ENCODE measurements around the gene DZIP1L.
"Not testable (repeated sequence)": the region's sequence is repeated elsewhere in the genome, so short reads cannot be mapped to it uniquely, and the experiment has no call there.

Gene DZIP1L, protein sequence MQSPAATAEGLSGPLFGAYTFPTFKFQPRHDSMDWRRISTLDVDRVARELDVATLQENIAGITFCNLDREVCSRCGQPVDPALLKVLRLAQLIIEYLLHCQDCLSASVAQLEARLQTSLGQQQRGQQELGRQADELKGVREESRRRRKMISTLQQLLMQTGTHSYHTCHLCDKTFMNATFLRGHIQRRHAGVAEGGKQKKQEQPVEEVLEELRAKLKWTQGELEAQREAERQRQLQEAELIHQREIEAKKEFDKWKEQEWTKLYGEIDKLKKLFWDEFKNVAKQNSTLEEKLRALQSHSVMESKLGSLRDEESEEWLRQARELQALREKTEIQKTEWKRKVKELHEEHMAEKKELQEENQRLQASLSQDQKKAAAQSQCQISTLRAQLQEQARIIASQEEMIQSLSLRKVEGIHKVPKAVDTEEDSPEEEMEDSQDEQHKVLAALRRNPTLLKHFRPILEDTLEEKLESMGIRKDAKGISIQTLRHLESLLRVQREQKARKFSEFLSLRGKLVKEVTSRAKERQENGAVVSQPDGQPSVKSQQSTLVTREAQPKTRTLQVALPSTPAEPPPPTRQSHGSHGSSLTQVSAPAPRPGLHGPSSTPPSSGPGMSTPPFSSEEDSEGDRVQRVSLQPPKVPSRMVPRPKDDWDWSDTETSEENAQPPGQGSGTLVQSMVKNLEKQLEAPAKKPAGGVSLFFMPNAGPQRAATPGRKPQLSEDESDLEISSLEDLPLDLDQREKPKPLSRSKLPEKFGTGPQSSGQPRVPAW

DNA sequence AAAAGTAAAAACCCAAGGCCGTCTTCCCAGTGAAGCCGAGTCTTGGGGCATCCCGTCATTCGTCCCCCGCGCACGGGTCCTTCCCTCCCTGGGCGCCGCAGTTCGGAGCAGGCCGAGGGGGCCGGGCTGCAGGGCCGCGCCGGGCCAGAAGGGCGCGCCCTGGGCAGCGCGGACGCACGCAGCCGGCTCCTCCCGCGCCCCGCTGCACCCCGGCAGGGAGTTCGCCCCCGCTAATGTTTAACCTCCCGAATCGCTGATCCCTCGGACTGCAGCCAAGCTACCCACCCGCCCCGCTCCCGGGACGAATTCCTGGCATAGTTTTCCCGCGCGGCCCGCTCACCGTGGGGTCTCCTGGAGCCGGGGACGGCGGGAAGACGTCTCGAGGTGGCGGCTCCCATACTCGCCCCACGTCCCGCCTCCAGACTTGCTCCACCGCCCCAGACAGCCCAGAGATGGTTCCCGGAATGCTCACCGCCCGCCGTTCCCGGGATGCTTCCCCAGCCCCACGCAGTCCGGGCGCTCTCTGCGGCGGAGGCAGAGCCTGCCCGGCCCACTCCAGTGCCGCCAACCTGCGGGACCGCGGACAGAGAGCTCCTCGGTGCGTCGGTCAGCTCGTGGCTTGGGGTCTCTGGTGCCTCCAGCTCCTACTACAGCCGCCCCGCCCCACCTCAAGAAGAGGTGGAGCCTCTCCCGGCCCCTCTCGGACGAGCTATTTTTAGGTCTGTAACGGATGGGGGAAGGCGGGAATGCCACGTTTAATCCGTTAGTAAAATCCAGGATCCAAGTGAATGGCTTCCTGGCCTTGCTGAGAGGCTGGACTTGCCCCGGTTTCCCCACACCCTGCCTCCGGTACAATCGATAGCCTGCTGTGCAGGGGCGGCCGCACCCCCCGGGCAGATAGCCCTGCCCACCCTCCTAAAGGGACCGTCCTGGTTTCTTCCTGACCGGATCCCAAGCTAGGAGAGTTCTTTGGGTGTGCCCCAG is at the start of gene DZIP1L:
TSS of gene DZIP1L (minus strand) at position 621 of the 984 bp plus-strand sequence. CDS start 11,637 bp downstream, outside the sequence.
- no peak for DNase-seq (ENCODE audit: low read depth)

DNA sequence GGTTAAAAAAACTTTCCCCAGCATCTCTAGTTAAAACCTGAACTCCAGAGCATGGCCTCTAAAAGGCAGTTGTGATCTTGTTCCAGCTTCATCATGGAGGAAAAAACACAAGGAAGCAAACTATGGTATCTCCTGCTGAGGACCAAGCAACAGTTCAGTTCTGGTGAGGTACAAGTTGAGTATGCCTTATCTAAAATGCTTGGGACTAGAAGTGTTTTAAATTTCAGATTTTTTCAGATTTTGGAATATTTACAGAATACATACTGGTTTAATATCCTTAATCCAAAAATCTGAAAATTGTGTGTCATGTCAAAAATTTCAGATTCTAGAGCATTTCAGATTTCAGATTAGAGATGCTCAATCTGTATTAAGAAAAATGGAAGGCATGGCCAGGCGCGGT is 49.7 kb upstream of the DZIP1L start:
- DNase-seq (ENCODE audit: low read depth): no peak

DNA sequence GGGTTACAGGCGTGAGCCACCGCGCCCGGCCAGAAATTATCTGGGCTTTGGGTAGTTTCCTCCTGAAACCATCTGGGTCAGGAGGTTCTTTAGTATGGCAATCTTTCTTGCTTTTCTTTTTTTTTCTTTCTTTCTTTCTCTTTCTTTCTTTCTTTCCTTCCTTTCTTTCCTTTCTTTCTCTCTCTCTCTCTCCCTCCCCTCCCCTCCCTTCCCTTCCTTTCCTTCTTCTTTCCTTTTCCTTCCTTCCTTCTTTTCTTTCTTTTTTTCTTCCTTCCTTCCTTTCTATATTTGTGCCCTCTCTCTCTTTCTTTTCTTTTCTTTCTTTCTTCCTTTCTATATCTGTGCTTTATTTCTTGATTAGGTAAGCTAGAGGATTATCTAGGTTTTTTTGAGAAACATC is 42.3 kb upstream of the DZIP1L start:
- DNase-seq (ENCODE audit: low read depth): no peak

DNA sequence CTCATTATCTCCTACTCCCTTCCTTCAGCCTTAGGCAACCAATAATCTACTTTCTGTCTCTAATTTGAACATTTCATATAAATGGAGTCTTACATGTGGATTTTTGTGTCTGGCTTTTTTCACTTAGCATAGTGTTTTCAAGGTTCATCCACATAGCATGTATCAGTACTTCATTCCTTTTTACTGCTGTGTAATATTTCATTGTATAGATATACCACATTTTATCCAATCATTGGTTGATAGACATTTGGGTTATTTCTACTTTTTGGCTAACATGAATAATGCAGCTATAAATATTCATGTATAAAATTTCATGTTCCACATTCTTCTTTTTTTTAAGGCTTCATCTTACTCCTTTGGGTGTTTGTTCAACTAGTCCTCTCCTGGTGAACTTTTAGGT is 39.1 kb upstream of the DZIP1L start:
- no peak for DNase-seq (ENCODE audit: low read depth)

DNA sequence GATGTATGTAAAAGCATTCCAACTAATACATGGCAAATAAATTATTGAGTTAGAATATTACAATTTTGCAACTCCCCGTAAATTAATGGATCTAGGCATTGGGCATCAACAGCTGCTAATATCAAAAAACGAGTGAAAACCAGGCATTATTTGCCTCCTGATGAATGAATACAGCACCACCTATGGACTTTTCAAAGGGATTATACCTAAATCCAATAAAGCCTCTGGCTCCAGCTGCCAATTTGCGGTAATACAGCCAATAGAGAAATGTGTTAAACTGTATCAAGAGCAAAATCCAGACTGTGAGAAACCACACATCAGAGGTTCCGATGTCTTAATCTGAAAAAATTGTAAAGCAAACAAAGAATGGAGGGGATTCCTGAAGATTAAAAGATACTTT is 33.1 kb upstream of the DZIP1L start:
- no peak for DNase-seq (ENCODE audit: low read depth)

DNA sequence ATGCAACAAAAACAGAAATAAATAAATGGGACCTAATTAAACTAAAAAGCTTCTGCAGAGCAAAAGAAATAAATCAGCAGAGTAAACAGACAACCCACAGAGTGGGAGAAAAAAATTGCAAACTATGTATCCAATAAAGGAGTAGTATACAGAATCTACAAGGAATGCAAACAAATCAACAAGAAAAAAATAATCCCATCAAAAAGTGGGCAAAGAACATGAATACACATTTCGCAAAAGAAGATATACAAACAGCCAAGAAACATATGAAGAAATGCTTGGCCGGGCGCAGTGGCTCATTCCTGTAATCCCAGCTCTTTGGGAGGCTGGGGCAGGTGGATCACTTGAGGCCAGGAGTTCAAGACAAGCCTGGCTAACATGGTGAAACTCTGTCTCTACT is 26.8 kb upstream of the DZIP1L start:
- DNase-seq (ENCODE audit: low read depth): not testable (repeated sequence)

DNA sequence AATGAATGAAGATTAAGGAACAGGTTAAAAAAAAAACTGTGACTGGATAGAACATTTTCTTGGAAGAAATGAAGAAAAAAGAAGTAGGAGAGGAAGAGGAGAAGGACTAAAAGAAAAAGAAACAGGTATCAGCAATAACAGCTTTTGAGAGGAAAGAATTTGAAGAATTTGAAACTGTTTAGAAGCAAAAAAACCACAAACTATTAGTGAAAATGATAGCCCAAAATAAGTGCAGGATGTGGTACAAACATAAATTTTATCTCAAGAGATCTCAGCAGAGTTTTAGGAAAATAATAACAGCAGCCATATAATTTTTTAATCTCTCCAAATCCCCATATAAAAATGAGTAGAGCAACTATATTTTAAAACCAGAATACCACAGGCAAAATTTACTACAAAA is 25.5 kb upstream of the DZIP1L start:
- no peak for DNase-seq (ENCODE audit: low read depth)

DNA sequence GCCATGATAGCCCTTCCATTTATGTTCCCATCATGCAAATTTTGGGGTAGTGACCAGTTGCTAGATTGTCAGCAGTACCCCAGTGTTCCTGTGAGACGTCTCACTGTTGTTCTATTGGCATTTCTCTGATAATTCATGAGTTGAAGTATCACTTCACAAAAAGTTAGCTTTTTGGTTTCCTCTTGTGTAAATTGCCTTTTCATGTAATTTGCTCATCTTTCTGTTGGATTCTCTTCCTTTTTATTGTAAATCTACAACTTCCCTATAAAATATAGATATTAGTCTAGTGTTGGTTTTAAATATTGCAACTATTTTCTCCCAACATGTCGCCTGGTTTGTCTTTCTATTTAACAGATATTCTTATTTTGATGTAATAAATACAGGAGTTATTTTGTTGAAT is 24.3 kb upstream of the DZIP1L start:
- DNase-seq (ENCODE audit: low read depth): no peak

DNA sequence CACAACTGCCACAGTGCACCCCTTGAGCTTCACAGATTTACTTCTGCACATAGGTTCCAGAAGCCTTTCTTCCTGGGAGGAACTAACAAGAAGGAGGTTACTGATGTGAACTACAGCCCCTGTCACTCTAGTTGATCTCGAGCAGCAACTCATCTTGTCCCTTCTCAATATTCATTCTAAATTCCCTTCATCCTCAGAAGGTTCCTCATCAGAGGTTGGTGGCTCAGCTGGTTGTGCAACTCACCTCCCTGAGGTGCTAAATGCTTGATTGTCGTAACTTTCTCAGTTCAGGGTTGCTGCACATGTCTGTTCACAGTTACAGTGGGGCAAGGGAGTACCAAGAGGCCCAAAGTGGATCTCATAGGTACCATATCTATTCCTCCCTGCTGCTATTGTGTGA is 22.5 kb upstream of the DZIP1L start:
- no peak for DNase-seq (ENCODE audit: low read depth)

DNA sequence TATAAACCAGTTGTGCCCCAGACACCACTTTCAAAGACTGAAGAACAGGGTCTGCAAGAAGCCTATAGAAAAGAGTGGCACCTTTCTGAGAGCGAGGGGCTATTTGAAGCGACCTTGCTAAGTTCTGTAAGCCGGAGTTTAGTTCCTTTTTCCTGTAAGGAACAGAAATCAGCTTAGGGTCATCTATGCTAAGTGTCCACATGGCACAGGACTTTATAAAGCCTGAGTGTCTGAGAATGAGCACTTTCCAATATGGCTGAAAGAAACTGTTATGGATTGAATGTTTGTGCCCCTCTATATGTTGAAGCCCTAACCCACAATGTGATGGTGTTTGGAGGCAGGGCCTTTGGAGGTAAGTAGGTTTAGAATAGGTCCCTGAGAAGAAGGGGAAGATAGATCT is 20.8 kb upstream of the DZIP1L start:
- DNase-seq (ENCODE audit: low read depth): no peak

DNA sequence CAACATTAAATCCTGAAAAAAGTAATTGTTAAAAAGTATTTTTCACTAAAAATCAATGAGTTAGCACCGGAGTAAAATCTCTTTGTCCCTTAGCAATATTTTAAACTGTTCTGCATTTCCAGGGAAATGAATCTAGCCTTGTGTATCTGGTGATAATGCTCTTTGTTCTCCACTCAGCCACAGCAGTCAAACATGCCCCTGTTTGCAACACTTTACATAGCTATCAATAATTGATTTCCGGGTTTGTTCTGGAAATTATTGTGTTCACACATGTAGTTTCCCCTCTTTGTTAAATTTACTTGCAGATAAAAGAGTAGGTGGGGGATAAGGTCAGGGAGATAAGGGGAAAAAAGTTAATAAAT is 20.4 kb upstream of the DZIP1L start:
- no peak for DNase-seq (ENCODE audit: low read depth)

DNA sequence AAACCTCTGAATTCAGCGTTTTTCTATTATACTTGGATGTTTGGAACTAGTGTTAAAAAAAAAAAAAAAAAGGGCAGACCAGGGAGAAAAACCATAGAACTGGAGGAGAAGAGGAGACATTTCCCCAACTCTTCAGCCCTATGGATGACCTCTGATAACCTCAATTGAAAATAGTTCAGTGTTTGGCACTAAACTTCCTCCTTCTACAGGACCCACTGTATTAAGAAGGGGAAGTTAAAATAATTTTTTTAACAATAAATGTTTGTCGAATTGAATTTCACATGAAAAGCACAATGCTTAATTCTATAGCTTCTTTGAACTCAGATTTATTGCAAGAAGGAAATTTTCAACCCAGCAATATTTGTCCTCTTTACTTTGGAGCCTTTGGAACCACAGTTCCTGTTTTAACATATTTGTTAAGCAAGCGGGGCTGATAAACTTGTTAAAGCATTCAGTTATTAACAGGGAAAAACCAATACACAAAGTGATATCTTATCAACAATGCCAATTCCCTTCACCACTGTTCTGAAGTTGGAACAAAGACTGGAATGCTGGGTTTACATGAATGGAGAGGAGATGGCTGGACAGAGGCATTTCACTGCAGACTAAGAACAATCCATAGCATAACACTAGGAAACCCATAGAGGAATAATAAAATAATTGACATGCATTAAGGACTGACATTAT is 19.9 kb upstream of the DZIP1L start:
- no peak for DNase-seq (ENCODE audit: low read depth)

DNA sequence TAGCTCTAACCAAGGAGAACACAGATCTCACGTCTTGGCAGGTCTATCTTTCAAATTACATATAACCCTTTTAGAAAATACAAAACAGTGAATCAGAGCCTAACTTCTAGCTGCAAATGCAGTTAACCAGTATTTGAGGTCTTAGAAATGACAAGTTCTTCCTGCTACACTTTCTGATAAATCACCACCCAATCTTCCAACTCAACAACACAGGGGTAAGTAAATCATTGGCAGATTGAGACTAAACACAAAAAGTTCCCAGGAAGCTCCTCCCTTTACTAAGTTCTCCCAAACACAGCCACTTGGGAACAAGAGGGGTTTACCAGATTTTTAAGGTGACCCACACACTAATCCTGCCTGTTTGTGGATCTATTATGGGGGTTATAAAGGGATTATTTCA is 16.8 kb upstream of the DZIP1L start, which contains the start of gene A4GNT:
TSS of gene A4GNT (minus strand) at position 152 of the 400 bp plus-strand sequence. CDS start 1,134 bp downstream, outside the sequence.
- no peak for DNase-seq (ENCODE audit: low read depth)

DNA sequence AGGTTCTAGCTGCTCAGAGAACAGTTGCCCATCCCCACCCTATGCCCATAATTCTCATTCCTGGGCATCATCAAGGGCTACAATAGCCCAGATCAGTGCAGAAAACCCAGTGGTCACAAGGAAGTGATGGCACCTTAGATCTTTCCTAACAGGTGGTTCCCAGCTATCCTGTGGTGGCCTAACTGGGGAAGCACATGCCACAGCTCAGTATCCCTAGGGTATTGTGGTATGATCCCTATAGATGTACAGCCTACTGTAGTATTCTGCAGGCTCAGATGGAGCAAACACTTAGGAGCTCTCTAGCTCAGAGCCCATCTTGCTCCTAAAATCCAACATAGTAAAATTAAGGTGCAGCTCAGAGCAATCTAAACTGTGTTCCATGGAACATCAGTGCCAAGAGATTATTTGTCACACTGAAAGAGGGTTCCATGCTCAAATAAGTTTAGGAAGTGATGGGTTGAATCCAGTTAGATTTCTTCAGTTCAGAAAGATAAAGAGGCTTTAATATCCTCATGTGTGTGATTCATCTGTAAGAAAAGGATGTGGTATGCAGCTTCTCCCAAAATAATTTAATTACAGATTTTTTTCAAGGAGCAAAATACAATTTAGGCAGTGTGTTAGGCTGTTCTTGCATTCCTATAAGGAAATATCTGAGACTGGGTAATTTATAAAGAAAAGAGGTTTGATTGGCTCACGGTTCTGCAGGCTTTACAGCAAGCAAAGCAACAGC is 12.4 kb upstream of the DZIP1L start:
- no peak for DNase-seq (ENCODE audit: low read depth)

DNA sequence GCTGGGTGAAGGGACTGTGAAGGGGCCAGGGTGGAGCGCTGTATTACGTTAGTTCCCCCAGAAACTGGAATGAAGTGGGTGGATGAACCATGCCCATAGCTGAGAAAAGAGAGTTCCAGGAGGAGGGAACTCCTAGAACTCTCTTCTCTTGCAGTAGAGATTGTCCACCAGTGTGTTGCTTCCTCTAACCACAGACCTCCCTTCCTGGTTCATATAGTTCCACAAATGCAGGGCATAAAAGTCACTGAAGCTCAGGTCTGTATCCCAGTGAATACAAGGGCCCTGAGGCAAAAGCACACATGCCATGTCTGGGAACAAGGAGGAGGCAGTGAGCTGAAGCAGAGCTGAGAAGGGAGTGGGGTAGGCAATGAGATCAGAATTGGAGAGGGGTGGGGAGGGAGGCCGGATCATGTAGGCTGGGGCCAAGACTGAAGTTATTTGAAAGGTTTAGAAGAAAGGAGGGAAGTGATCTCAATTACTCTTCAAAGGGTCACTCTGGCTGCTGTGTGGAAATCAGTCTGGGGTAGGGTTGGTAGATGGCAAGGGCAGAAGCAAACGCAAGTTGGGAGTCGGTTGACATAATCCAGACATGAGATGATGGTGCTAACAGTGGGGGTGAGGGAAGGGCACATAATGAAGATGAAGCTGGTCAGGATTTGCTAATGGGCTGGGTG is 10.3 kb upstream of the DZIP1L start:
- DNase-seq (ENCODE audit: low read depth): no peak

DNA sequence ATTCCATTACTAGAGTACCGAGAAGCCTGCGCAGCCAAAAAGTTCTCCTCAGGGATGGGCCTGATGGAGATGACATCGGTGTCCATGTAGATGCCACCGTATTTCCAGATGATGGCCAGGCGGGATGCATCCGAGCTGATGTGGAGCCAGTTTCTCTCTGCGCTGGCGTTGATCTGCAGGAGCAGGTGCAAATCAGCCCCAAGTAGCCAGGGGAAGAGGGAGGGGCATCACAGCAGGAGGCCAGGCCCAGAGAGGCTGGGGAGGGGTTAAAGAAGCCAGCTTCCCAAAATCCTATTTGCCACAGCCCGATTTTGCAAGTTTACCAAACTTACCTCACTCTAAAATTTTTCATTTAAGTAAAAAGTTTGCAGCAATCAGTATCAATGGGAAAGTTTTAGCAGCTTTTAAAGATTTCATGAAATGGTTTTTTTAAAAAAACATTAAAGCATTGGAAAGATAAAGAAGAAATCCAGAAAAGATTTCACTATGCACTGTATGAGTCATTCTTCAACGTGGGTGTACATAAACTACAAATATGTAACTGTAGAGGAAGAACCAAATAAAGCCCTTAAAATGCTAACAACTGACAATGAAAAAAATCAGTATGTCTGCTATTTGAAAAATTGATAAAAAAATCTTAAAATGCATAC is 9.4 kb upstream of the DZIP1L start:
- no peak for DNase-seq (ENCODE audit: low read depth)

DNA sequence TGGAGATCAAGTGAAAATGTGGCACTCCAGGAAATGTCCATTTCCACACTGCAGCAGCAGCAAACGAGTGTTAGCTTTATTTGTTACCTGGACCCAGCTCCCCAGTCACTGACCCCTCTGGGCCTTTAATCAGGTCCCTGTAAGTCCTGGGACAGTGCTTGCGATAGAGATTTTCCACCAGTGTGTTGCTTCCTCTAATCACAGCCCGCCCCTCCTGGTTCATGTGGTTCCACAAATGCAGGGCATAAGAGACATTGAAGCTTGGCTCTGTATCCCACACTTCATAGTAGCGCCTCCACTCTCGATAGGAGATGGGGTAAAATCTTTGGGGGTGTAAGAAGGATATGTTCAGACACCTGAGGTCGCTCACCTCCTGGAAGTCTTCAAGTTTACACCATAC is 8.8 kb upstream of the DZIP1L start:
- no peak for DNase-seq (ENCODE audit: low read depth)

DNA sequence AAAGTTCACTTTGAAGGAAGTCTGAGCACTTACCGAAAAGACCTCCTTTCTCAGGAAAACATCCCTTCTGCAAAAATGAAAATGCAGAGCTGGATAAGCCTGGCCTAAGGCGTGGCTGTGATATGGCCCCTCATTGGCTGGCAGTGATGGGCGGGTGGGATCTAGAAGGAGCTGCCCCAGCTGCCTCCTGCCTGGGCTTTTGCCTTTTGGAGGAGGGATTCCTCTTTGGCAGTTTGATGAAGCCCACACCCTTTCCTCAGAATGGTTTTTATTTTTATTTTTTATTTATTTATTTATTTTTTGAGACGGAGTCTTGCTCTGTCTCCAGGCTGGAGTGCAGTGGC is 4.0 kb upstream of the DZIP1L start:
- no peak for DNase-seq (ENCODE audit: low read depth)

DNA sequence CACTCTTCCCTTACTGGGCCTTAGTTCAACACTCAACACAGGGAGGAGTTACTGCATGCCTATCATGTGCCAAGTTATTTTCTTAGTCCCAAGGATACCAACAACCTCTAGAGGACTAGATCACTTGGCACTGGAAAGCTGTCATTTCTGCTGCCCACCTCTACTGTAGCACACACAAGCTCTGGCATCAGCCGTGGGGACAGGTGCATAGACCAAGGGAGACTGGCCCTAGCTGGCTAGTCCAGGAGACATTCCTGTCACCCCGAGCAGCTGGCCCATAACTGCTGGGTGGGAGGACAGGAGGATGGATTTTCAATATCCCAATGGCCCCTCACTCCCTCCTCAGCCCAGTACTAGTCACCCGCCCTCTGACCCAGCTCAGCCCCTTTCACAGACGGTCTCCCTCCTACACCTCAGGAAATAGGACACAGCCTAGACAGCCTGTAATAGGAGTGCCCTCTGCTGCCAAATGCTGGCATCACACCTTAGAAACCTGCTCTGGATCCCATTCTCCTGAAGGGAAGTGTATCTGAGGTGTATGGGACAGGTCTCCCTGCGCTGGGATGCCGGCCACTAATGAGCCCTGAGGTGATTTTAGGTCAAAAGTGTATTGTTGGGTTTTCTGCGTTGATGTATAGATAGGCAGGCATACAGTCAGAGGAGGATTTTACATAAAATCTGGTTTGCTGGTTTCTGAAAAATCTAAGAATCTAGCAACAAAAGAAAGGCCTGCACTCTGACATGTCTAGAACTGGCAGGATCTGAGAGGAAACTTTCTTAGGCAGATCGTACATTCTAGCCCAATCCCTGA is 3.4 kb upstream of the DZIP1L start:
- DNase-seq (ENCODE audit: low read depth): peak; percentile 16
